D721Med (cell line): ENCODE data around the gene PHF21A.

Experiments
- DNase-seq: peaks from one replicate; pipeline ENCODE4 v3.0.0; 2011; ENCODE audit warnings: low spot score; ENCODE audit not compliant: insufficient read length
- FAIRE-seq: peaks from 2 replicates; lab custom pipeline; 2011; peaks lifted over from hg19 to GRCh38; lab: Jason Lieb, UNC
- CTCF ChIP-seq: IDR thresholded peaks from 2 replicates; pipeline ENCODE4 v1.5.1; 2012; ENCODE audit warnings: mild to moderate bottlenecking, control low read depth; ENCODE audit not compliant: insufficient read depth; ENCODE audit errors: missing control alignments

The PHF21A gene

GRCh38 chr11:45921561-45922424 is 199.5 kb downstream of the PHF21A start:
- no peak for TF ChIP-seq CTCF
- peak; percentile 76 for DNase-seq
- no peak for FAIRE-seq

- DNase-seq (no peak), FAIRE-seq (no peak)
- TF ChIP-seq CTCF = no peak
Measured at GRCh38 chr11:45920531-45921477, 200.4 kb downstream of the PHF21A start.

- FAIRE-seq = no peak
- no peak for DNase-seq
- no peak for TF ChIP-seq CTCF
Measured at GRCh38 chr11:45919806-45920530, 201.3 kb downstream of the PHF21A start.

DNA sequence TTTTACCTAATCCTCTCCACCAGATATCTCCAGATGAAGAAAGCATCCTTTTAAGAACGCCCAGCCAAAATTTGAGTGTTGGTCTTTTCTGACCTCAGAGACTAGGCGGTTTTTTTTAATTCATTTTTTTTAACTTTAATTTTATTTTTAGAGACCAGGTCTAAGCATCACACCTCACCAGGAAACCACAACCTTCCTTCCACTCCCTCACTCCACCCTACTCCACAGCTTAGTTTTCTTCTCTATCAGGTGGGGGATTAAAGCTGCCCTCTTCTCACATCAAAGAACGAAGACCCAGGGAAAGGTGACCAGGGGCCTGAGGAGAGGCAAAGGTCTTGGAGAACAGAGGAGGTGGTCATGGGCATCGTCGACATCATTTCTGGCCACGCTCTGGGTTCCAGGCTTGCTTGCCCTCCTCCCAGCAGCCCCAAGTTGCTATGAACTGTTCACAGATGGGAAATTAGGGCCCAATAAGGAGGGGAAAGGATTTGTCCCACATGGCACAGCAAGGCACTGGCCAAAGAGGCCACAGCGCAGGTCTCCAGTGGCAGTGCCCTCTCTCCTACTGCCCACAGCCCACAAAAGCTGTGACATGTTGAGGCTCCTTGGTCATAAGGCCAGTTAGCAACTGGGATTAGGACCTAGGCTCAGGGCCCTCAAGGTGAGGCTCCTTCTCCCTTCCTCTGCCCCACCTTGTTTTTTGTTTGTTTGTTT is 202.1 kb downstream of the PHF21A start:
- FAIRE-seq (no peak), DNase-seq (no peak)
- TF ChIP-seq CTCF = no peak

- FAIRE-seq (no peak), DNase-seq (peak; percentile 79)
- no peak for TF ChIP-seq CTCF
Measured at GRCh38 chr11:45918331-45918941, 202.8 kb downstream of the PHF21A start.
